Stomach (tissue), 4 donors: ENCODE measurements around the gene ARV1.

ENCODE experiments used
- CTCF ChIP-seq, 7 experiments: fragments of 450-650 bp in 4 of 7; fragments of 200-600 bp in 3 of 7; sonication (generic) in 3 of 7; IDR thresholded peaks; one replicate each; pipeline ENCODE4 v1.5.1; 2016 to 2019; ENCODE audit warnings: antibody characterized with exemption in 7 of 7, control low read depth in 2 of 7, mild to moderate bottlenecking in 1 of 7
- EP300 ChIP-seq: sonication (generic); formaldehyde crosslinking; IDR thresholded peaks from one replicate; pipeline ENCODE4 v1.6.1; 2017; ENCODE audit warnings: antibody characterized with exemption
- POLR2A ChIP-seq, 4 donors: fragments of 450-650 bp; IDR thresholded peaks; one replicate each; pipeline ENCODE4 v1.6.1; 2016; ENCODE audit warnings: antibody characterized with exemption in 4 of 4, control low read depth in 2 of 4, mild to moderate bottlenecking in 1 of 4, moderate library complexity in 1 of 4
- POLR2AphosphoS5 ChIP-seq, 3 donors: sonication (generic); formaldehyde crosslinking; IDR thresholded peaks; one replicate each; pipeline ENCODE4 v1.6.1; 2016; ENCODE audit warnings: antibody characterized with exemption in 3 of 3

- TF ChIP-seq EP300 (no peak), CTCF (IDR thresholded peaks at IDR 0.05) (no peak), POLR2AphosphoS5 (IDR thresholded peaks at IDR 0.05) (no peak), POLR2A (IDR thresholded peaks at IDR 0.05) (no peak)
Observed at GRCh38 chr1:231026576-231026975, 47.7 kb downstream of the ARV1 start.
